AG08395 (cell line): ENCODE results near the gene PPP1R13B.

Experiments used
- DNase-seq: peaks from one replicate; pipeline ENCODE4 v3.0.0; 2012; ENCODE audit warnings: mixed read lengths, low spot score

Gene PPP1R13B

DNA sequence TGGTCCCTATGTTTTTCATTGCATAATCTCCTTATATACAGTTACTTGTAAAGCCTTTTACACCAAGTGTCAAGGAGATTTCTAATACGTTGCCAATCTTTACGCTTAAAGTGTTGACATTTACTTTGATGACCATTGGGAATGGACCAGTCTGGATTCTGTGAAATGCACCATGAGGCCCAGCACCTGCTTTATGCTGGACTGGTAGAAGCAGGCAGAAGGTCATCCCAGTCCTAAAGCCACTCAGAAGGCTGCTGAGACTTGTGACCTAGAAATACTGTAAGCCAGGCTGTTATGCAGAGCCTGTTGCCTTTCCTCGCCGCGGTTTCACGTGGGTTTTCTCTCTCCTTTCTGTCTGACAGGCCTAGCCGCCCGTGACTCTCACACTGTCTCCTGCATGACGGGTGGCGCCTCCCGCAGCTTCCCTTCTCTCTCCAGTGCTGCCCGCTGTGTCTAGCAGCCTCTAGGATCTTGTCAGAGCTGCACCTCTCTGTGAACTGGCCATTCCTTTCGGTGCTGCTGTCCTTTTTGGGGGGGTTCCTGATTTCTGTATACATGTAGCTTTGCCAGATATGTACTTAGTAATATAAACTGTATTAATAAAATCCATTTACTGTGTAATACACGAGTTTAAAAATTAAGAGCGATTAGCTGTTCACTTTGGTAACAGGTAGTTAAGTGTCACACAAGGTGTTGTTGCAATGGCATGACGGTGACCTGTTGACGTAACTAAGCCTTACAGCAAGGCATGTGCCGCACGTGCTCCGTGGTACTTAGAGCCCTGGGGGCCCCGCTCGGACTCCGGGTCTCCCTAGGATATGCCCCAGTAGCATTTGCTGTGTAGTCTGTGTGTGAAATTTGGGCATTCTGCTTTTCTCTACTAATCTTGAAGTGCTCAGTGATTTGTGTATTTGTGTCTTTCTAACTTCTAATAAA, 161.8 kb downstream of the PPP1R13B start:
- no peak for DNase-seq

DNA sequence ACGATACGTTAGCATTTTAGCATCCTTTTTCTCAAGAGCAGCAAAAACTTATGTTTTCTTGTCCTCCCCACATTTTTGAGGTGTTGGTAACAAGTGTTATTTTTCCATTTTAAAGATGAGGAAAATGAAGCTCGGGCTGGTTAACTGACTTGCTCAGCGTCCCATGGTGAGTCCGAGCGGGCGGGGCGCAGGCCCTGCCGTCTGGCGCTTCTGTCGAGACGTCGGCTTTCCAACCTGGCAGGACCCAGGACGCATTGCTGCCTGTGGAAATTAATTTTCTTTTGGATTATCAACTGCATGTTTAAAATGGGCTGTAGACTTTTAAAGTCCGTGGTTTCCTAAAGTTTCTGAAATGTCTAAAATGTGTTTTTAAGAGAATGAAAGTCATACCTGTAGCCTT, 162.5 kb downstream of the PPP1R13B start:
- no peak for DNase-seq

DNA sequence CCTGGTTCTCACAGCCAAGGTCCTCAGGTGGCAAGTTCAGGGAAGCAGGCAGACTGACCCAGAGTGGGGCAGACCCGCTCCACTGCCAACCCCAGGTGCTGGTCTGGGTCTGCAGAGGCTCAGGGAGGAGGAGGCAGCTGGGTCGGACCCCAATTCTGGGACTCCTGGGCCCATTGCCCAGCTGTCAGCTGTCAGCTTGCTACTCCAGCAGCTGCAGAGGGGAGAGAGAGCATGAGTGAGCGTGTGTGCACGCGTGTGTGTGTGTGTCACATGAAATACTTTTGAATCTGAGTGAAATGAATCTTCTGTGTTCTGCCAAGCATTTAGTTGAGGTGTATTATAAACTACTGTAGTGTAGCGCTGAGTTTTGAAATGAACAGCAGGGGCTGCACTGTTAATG, 162.9 kb downstream of the PPP1R13B start:
- no peak for DNase-seq
